NB4 (cell line): ENCODE data around the gene DENND1A.

Experiments
- POLR2A ChIP-seq: IDR thresholded peaks from 2 replicates; pipeline ENCODE4 v1.6.1; 2011; ENCODE audit warnings: mild to moderate bottlenecking; ENCODE audit not compliant: insufficient read length; ENCODE audit errors: extremely low read depth
- TF ChIP-seq, protein P1 (sequence below): IDR thresholded peaks from one replicate; pipeline ENCODE4 v1.5.1; 2012; ENCODE audit warnings: low read depth, low read length

DNA sequence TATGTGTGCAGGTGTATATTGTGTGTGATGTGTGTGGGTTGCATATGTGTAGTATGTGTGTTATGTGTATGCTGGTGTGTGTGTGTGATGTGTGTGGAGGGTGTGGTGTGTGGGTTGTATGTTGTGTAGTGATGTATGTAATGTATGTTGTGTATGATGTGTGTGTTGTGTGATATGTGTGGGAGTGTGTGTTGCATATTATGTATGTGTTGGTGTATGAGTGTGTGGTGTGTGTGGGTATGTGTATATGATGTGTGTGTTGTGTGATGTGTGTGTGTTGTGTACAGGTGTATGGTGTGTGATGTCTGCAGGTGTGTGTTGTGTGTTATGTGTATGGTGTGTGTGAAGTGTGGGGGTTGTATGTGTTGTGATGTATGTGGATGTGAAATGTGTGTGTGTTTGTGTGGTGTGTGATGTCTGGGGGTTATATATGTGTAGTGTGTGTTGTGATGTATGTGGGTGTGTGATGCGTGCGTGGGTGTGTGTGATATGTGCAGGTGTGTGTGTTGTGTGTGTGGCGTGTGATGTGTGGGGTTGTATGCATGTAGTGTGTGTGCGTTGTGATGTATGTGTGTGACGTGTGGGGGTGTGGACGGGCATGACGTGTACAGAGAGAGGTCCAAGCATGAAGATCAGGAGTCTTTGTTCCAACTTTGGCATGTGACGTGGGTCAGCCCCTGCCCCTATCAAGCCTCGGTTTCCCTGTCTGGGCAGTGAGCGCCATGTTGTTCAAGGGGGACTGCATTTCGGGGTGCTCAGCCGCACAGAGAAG lies 582.5 kb downstream of the DENND1A start:
- TF ChIP-seq, protein P1, sequence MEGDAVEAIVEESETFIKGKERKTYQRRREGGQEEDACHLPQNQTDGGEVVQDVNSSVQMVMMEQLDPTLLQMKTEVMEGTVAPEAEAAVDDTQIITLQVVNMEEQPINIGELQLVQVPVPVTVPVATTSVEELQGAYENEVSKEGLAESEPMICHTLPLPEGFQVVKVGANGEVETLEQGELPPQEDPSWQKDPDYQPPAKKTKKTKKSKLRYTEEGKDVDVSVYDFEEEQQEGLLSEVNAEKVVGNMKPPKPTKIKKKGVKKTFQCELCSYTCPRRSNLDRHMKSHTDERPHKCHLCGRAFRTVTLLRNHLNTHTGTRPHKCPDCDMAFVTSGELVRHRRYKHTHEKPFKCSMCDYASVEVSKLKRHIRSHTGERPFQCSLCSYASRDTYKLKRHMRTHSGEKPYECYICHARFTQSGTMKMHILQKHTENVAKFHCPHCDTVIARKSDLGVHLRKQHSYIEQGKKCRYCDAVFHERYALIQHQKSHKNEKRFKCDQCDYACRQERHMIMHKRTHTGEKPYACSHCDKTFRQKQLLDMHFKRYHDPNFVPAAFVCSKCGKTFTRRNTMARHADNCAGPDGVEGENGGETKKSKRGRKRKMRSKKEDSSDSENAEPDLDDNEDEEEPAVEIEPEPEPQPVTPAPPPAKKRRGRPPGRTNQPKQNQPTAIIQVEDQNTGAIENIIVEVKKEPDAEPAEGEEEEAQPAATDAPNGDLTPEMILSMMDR: no peak
- TF ChIP-seq POLR2A: no peak
